ENCODE data around the gene FMO5. TPM values are rescaled to one million over a fixed set of nuclear protein-coding genes. Genes with fewer than 3 reads are reported as not detected.

FMO5 gene
- polyA plus RNA-seq, 1 donor from 2014 or later = not detected

DNA sequence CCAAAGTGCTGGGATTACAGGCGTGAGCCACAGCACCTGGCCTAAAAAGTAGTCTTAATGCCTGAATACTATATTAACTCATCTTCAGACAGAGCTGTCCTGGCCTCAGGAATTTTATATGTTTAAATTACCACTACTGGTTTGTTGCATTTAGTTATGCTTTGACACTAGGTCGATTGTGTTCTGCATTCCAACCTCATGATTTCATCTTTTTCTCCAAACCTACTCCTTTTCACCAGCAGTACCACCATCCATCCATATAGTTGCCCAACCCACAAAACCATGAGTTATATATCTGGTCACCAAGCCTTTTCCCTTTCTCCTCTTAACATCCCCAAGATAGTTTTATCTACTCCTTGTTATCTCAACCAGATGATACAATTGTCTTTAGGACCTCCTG, 22.6 kb downstream of the FMO5 start:
- H3K9ac ChIP-seq (ENCODE audit: low read length) = no peak overlapping the region
- no peak overlapping the region for H3K27ac ChIP-seq (ENCODE audit: low read length)
- no peaks in the 10 kb centered on the region for H3F3A ChIP-seq (ENCODE audit: insufficient read depth, low read length, poor library complexity, severe bottlenecking)
- no peak overlapping the region for H3K4me3 ChIP-seq (ENCODE audit: low read length)
- H3K9me3 ChIP-seq (ENCODE audit: low read length) = no peaks in the 10 kb centered on the region
- H3K27me3 ChIP-seq (ENCODE audit: insufficient read depth, low read depth, low read length) = no peaks in the 10 kb centered on the region
- H3K9me2 ChIP-seq (ENCODE audit: insufficient read depth, low read length) = no peaks in the 10 kb centered on the region
- no peaks in the 10 kb centered on the region for H3K79me2 ChIP-seq (replicated peaks; ENCODE audit: insufficient read depth, low read length)
- H2AFZ ChIP-seq (ENCODE audit: low read depth, low read length) = no peak overlapping the region
- no peaks in the 10 kb centered on the region for H3K36me3 ChIP-seq (ENCODE audit: insufficient read depth, low read length)
- TF ChIP-seq, protein P1, sequence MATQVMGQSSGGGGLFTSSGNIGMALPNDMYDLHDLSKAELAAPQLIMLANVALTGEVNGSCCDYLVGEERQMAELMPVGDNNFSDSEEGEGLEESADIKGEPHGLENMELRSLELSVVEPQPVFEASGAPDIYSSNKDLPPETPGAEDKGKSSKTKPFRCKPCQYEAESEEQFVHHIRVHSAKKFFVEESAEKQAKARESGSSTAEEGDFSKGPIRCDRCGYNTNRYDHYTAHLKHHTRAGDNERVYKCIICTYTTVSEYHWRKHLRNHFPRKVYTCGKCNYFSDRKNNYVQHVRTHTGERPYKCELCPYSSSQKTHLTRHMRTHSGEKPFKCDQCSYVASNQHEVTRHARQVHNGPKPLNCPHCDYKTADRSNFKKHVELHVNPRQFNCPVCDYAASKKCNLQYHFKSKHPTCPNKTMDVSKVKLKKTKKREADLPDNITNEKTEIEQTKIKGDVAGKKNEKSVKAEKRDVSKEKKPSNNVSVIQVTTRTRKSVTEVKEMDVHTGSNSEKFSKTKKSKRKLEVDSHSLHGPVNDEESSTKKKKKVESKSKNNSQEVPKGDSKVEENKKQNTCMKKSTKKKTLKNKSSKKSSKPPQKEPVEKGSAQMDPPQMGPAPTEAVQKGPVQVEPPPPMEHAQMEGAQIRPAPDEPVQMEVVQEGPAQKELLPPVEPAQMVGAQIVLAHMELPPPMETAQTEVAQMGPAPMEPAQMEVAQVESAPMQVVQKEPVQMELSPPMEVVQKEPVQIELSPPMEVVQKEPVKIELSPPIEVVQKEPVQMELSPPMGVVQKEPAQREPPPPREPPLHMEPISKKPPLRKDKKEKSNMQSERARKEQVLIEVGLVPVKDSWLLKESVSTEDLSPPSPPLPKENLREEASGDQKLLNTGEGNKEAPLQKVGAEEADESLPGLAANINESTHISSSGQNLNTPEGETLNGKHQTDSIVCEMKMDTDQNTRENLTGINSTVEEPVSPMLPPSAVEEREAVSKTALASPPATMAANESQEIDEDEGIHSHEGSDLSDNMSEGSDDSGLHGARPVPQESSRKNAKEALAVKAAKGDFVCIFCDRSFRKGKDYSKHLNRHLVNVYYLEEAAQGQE (IDR thresholded peaks at IDR 0.05; ENCODE audit: borderline replicate concordance) = no peak
- TF ChIP-seq SMC3 (conservative IDR thresholded peaks at IDR 0.05; ENCODE audit: poor library complexity) (no peak), POLR2AphosphoS5 (IDR thresholded peaks at IDR 0.05) (no peak), MXI1 (conservative IDR thresholded peaks at IDR 0.05; ENCODE audit: poor library complexity, severe bottlenecking) (no peak), EZH2 (IDR thresholded peaks at IDR 0.05; ENCODE audit: borderline replicate concordance, insufficient read depth, low read length, poor library complexity, severe bottlenecking) (no peak), EP300 (conservative IDR thresholded peaks at IDR 0.05; ENCODE audit: poor library complexity, severe bottlenecking) (no peak), RAD21 (conservative IDR thresholded peaks at IDR 0.05) (no peak), TAF1 (IDR thresholded peaks at IDR 0.05; ENCODE audit: low read depth) (no peak)
- TF ChIP-seq, protein P2, sequence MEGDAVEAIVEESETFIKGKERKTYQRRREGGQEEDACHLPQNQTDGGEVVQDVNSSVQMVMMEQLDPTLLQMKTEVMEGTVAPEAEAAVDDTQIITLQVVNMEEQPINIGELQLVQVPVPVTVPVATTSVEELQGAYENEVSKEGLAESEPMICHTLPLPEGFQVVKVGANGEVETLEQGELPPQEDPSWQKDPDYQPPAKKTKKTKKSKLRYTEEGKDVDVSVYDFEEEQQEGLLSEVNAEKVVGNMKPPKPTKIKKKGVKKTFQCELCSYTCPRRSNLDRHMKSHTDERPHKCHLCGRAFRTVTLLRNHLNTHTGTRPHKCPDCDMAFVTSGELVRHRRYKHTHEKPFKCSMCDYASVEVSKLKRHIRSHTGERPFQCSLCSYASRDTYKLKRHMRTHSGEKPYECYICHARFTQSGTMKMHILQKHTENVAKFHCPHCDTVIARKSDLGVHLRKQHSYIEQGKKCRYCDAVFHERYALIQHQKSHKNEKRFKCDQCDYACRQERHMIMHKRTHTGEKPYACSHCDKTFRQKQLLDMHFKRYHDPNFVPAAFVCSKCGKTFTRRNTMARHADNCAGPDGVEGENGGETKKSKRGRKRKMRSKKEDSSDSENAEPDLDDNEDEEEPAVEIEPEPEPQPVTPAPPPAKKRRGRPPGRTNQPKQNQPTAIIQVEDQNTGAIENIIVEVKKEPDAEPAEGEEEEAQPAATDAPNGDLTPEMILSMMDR (IDR thresholded peaks at IDR 0.05; ENCODE audit: poor library complexity, severe bottlenecking) = no peak
- no peak overlapping the region for H3K4me2 ChIP-seq (ENCODE audit: low read length)
- H4K20me1 ChIP-seq (ENCODE audit: insufficient read depth) = no peaks in the 10 kb centered on the region

DNA sequence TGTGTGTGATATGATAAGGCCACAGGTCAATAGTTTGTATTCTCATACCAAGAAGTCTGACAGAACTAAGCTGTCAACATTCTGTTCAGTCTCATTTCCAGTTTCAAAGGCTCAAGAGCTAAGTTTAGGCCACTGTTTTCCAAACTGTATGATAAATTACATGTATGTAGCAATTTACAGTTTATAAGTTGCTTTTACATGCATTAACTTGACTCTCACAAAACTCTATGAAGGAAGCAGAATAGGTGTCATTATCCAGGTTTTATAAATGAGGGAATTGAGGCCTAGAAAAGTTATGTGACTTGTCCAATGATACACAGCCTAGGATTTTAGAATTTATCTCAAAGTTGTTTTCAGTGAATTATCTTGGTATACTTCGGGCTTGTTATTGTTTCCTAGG, 23.4 kb downstream of the FMO5 start:
- no peaks in the 10 kb centered on the region for H4K20me1 ChIP-seq (ENCODE audit: insufficient read depth)
- no peak for TF ChIP-seq RAD21 (conservative IDR thresholded peaks at IDR 0.05)
- TF ChIP-seq, protein P2 (IDR thresholded peaks at IDR 0.05; ENCODE audit: poor library complexity, severe bottlenecking) = no peak
- TF ChIP-seq TAF1 (IDR thresholded peaks at IDR 0.05; ENCODE audit: low read depth) = no peak
- TF ChIP-seq EP300 (conservative IDR thresholded peaks at IDR 0.05; ENCODE audit: poor library complexity, severe bottlenecking) = no peak
- no peak for TF ChIP-seq MXI1 (conservative IDR thresholded peaks at IDR 0.05; ENCODE audit: poor library complexity, severe bottlenecking)
- no peak for TF ChIP-seq EZH2 (IDR thresholded peaks at IDR 0.05; ENCODE audit: borderline replicate concordance, insufficient read depth, low read length, poor library complexity, severe bottlenecking)
- no peak for TF ChIP-seq SMC3 (conservative IDR thresholded peaks at IDR 0.05; ENCODE audit: poor library complexity)
- no peak for TF ChIP-seq POLR2AphosphoS5 (IDR thresholded peaks at IDR 0.05)
- TF ChIP-seq, protein P1 (IDR thresholded peaks at IDR 0.05; ENCODE audit: borderline replicate concordance) = no peak
- no peak overlapping the region for H2AFZ ChIP-seq (ENCODE audit: low read depth, low read length)
- H3K36me3 ChIP-seq (ENCODE audit: insufficient read depth, low read length) = no peaks in the 10 kb centered on the region
- no peaks in the 10 kb centered on the region for H3F3A ChIP-seq (ENCODE audit: insufficient read depth, low read length, poor library complexity, severe bottlenecking)
- H3K9me3 ChIP-seq (ENCODE audit: low read length) = no peaks in the 10 kb centered on the region
- no peaks in the 10 kb centered on the region for H3K9me2 ChIP-seq (ENCODE audit: insufficient read depth, low read length)
- H3K27ac ChIP-seq (ENCODE audit: low read length) = no peak overlapping the region
- no peak overlapping the region for H3K4me2 ChIP-seq (ENCODE audit: low read length)
- no peak overlapping the region for H3K4me3 ChIP-seq (ENCODE audit: low read length)
- H3K9ac ChIP-seq (ENCODE audit: low read length) = no peak overlapping the region
- H3K27me3 ChIP-seq (ENCODE audit: insufficient read depth, low read depth, low read length) = no peaks in the 10 kb centered on the region
- no peaks in the 10 kb centered on the region for H3K79me2 ChIP-seq (replicated peaks; ENCODE audit: insufficient read depth, low read length)
